ENCODE data around the gene OSBPL6. TPM values are rescaled to one million over a fixed set of nuclear protein-coding genes. Genes with fewer than 3 reads are reported as not detected.
"Not testable (repeated sequence)": the region's sequence is repeated elsewhere in the genome, so short reads cannot be mapped to it uniquely, and the experiment has no call there.

OSBPL6 gene
- total and polyA plus RNA-seq, 3 experiments from 2014 or later, result 0.33 to 1.6 (median 1.2) TPM

- Mint-ChIP-seq H3K27ac (peak overlapping the region in 1 of 8 donors; percentile 18), H3K4me3 (no peak overlapping the region), H3K27me3 (peaks cover 16 to 56% of the 10 kb centered on the region in 2 donors), H3K4me1 (no peaks in the 10 kb centered on the region), H3K36me3 (no peaks in the 10 kb centered on the region), H3K9me3 (no peaks in the 10 kb centered on the region)
- H3K27me3 ChIP-seq (ENCODE audit: insufficient read depth, low read length, poor library complexity, severe bottlenecking), result no peaks in the 10 kb centered on the region
- H3K4me1 ChIP-seq (ENCODE audit: insufficient read depth, low read length), result no peaks in the 10 kb centered on the region
- ChIA-PET CTCF (interaction anchor here (1.6 kb wide), 1 partner anchor 14 kb away, joined by 3 read pairs; no protein-coding TSS in a partner anchor), POLR2A (no interaction called here)
- H3K36me3 ChIP-seq (ENCODE audit: insufficient read depth, low read length), result no peaks in the 10 kb centered on the region
- no peak overlapping the region for H3K27ac ChIP-seq (ENCODE audit: low read depth, low read length)
- no peak for DNase-seq
- no peaks in the 10 kb centered on the region for H3K9me3 ChIP-seq (ENCODE audit: low read length)
- no peak overlapping the region for H3K4me3 ChIP-seq (ENCODE audit: low read length)
Observed at GRCh38 chr2:178322068-178322467, 127.8 kb downstream of the OSBPL6 start.

DNA sequence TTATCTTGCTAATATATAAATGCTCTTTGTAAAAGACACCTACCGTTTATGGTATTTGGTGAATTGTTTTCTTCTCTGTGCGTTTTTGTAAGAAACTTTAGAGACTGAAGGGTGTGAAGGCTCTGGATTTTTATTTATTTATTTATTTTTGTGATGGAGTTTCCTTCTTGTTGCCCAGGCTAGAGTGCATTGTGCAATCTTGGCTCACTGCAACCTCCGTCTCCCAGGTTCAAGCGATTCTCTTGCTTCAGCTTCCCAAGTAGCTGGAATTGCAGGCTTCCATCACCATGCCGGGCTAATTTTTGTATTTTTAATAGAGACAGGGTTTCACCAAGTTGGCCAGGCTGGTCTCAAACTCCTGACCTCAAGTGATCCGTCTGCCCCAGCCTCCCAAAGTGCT is 129.0 kb downstream of the OSBPL6 start:
- H3K27ac Mint-ChIP-seq; H3K4me3 ChIP-seq (ENCODE audit: low read length); CTCF ChIA-PET; H3K4me3 Mint-ChIP-seq; H3K4me1 ChIP-seq (ENCODE audit: insufficient read depth, low read length); H3K27ac ChIP-seq (ENCODE audit: low read depth, low read length); H3K9me3 Mint-ChIP-seq; H3K4me1 Mint-ChIP-seq; H3K27me3 ChIP-seq (ENCODE audit: insufficient read depth, low read length, poor library complexity, severe bottlenecking); DNase-seq; H3K36me3 ChIP-seq (ENCODE audit: insufficient read depth, low read length); POLR2A ChIA-PET; H3K9me3 ChIP-seq (ENCODE audit: low read length); H3K36me3 Mint-ChIP-seq: not testable (repeated sequence)
- H3K27me3 Mint-ChIP-seq, result peaks cover 16 to 53% of the 10 kb centered on the region in 2 donors

DNA sequence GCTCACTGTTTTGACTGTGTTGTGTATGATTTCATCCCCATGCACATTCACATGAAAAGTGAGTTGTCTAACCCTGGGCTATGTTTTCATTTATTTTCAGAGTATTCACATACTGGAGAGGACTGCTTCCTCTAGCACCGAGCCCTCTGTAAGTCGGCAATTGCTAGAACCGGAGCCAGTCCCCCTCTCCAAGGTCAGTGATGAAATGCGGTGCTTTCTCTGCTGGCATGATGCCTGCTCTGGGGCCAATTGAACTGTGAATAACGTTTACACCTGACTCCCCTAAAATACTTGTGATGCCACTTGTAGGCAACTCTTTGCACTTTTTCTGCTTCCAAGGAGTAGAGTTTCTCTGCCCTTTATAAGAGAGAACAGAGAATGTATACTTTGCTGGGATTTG is 129.8 kb downstream of the OSBPL6 start:
- Mint-ChIP-seq H3K4me3 (no peak overlapping the region), H3K27me3 (peaks cover 12 to 53% of the 10 kb centered on the region in 2 donors), H3K9me3 (no peaks in the 10 kb centered on the region), H3K36me3 (no peaks in the 10 kb centered on the region), H3K4me1 (no peaks in the 10 kb centered on the region), H3K27ac (no peak overlapping the region)
- no peaks in the 10 kb centered on the region for H3K27me3 ChIP-seq (ENCODE audit: insufficient read depth, low read length, poor library complexity, severe bottlenecking)
- ChIA-PET POLR2A (no interaction called here), CTCF (interaction anchor here (1.3 kb wide), 1 partner anchor 9 kb away, joined by 3 read pairs; no protein-coding TSS in a partner anchor)
- DNase-seq, result no peak
- no peaks in the 10 kb centered on the region for H3K4me1 ChIP-seq (ENCODE audit: insufficient read depth, low read length)
- H3K27ac ChIP-seq (ENCODE audit: low read depth, low read length), result no peak overlapping the region
- no peaks in the 10 kb centered on the region for H3K9me3 ChIP-seq (ENCODE audit: low read length)
- no peaks in the 10 kb centered on the region for H3K36me3 ChIP-seq (ENCODE audit: insufficient read depth, low read length)
- no peak overlapping the region for H3K4me3 ChIP-seq (ENCODE audit: low read length)

DNA sequence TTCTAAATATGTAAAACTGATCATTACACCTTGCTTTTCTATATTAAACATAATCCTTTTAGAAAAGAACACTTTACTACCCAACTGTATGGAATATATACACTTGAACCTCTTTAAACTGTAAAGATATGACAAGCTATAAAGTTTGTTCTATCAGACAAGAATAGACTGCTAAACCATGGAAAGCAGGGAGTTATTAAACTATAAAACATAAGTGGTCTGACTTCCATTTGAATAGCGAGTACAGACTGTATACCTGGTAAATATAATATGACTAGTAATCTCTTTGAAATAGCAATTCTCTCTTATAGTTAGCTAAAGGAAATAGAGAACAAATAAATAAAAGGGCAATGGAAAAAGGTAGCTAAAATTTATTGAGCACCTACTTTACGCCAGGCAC is 131.0 kb downstream of the OSBPL6 start:
- ChIA-PET POLR2A (no interaction called here), CTCF (interaction anchor here (1.3 kb wide), 1 partner anchor 8 kb away, joined by 3 read pairs; no protein-coding TSS in a partner anchor)
- H3K27ac ChIP-seq (ENCODE audit: low read depth, low read length), result no peak overlapping the region
- H3K36me3 ChIP-seq (ENCODE audit: insufficient read depth, low read length), result no peaks in the 10 kb centered on the region
- Mint-ChIP-seq H3K27ac (no peak overlapping the region), H3K9me3 (no peaks in the 10 kb centered on the region), H3K4me1 (no peaks in the 10 kb centered on the region), H3K36me3 (no peaks in the 10 kb centered on the region), H3K4me3 (no peak overlapping the region), H3K27me3 (peaks cover 12 to 52% of the 10 kb centered on the region in 2 donors)
- H3K4me3 ChIP-seq (ENCODE audit: low read length), result no peak overlapping the region
- no peaks in the 10 kb centered on the region for H3K9me3 ChIP-seq (ENCODE audit: low read length)
- H3K4me1 ChIP-seq (ENCODE audit: insufficient read depth, low read length), result no peaks in the 10 kb centered on the region
- H3K27me3 ChIP-seq (ENCODE audit: insufficient read depth, low read length, poor library complexity, severe bottlenecking), result no peaks in the 10 kb centered on the region
- no peak for DNase-seq

- DNase-seq, result no peak
- H3K4me1 ChIP-seq (ENCODE audit: insufficient read depth, low read length), result no peaks in the 10 kb centered on the region
- H3K36me3 Mint-ChIP-seq, result no peaks in the 10 kb centered on the region
- no peak overlapping the region for H3K27ac Mint-ChIP-seq
- H3K4me1 Mint-ChIP-seq, result no peaks in the 10 kb centered on the region
- no peaks in the 10 kb centered on the region for H3K36me3 ChIP-seq (ENCODE audit: insufficient read depth, low read length)
- H3K4me3 ChIP-seq (ENCODE audit: low read length), result no peak overlapping the region
- no peak overlapping the region for H3K27ac ChIP-seq (ENCODE audit: low read depth, low read length)
- H3K27me3 Mint-ChIP-seq, result peaks cover 7 to 49% of the 10 kb centered on the region in 2 donors
- POLR2A ChIA-PET, result no interaction called here
- no peaks in the 10 kb centered on the region for H3K9me3 ChIP-seq (ENCODE audit: low read length)
- CTCF ChIA-PET, result no interaction called here
- no peak overlapping the region for H3K4me3 Mint-ChIP-seq
- H3K27me3 ChIP-seq (ENCODE audit: insufficient read depth, low read length, poor library complexity, severe bottlenecking), result no peaks in the 10 kb centered on the region
- H3K9me3 Mint-ChIP-seq, result no peaks in the 10 kb centered on the region
Observed at GRCh38 chr2:178327516-178327915, 133.2 kb downstream of the OSBPL6 start.

DNA sequence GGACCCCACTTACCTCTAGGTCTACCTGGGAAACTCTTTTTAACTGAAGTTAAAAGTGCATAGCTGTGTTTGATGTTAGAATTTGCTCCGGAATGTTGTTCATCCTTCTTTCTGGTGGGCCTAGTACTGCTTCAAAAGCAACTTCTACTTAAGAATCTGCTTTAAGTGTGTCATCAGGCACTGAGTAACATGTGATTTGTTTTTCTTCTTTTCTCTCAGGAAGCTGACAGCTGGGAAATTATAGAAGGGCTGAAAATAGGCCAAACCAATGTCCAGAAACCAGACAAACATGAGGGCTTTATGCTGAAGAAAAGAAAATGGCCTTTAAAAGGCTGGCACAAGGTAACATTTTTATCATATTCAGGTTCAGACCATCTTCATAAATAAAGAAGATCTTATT is 133.7 kb downstream of the OSBPL6 start:
- ChIA-PET POLR2A (no interaction called here), CTCF (no interaction called here)
- H3K27ac Mint-ChIP-seq, result no peak overlapping the region
- no peak overlapping the region for H3K27ac ChIP-seq (ENCODE audit: low read depth, low read length)
- DNase-seq, result no peak
- no peak overlapping the region for H3K4me3 ChIP-seq (ENCODE audit: low read length)
- H3K27me3 Mint-ChIP-seq, result peaks cover 7 to 49% of the 10 kb centered on the region in 2 donors
- H3K27me3 ChIP-seq (ENCODE audit: insufficient read depth, low read length, poor library complexity, severe bottlenecking), result no peaks in the 10 kb centered on the region
- H3K9me3 ChIP-seq (ENCODE audit: low read length), result no peaks in the 10 kb centered on the region
- no peaks in the 10 kb centered on the region for H3K36me3 ChIP-seq (ENCODE audit: insufficient read depth, low read length)
- H3K9me3 Mint-ChIP-seq, result no peaks in the 10 kb centered on the region
- no peaks in the 10 kb centered on the region for H3K4me1 Mint-ChIP-seq
- no peaks in the 10 kb centered on the region for H3K4me1 ChIP-seq (ENCODE audit: insufficient read depth, low read length)
- H3K4me3 Mint-ChIP-seq, result no peak overlapping the region
- no peaks in the 10 kb centered on the region for H3K36me3 Mint-ChIP-seq

- no peak overlapping the region for H3K4me3 ChIP-seq (ENCODE audit: low read length)
- H3K27me3 ChIP-seq (ENCODE audit: insufficient read depth, low read length, poor library complexity, severe bottlenecking), result no peaks in the 10 kb centered on the region
- no peak for DNase-seq
- ChIA-PET CTCF (no interaction called here), POLR2A (no interaction called here)
- H3K27ac ChIP-seq (ENCODE audit: low read depth, low read length), result no peak overlapping the region
- peaks cover 3 to 34% of the 10 kb centered on the region in 2 donors for H3K27me3 Mint-ChIP-seq
- no peaks in the 10 kb centered on the region for H3K4me1 ChIP-seq (ENCODE audit: insufficient read depth, low read length)
- H3K36me3 Mint-ChIP-seq, result no peaks in the 10 kb centered on the region
- H3K36me3 ChIP-seq (ENCODE audit: insufficient read depth, low read length), result no peaks in the 10 kb centered on the region
- H3K27ac Mint-ChIP-seq, result no peak overlapping the region
- H3K4me1 Mint-ChIP-seq, result no peaks in the 10 kb centered on the region
- H3K9me3 Mint-ChIP-seq, result no peaks in the 10 kb centered on the region
- no peaks in the 10 kb centered on the region for H3K9me3 ChIP-seq (ENCODE audit: low read length)
- no peak overlapping the region for H3K4me3 Mint-ChIP-seq
Observed at GRCh38 chr2:178330175-178331017, 136.1 kb downstream of the OSBPL6 start.

DNA sequence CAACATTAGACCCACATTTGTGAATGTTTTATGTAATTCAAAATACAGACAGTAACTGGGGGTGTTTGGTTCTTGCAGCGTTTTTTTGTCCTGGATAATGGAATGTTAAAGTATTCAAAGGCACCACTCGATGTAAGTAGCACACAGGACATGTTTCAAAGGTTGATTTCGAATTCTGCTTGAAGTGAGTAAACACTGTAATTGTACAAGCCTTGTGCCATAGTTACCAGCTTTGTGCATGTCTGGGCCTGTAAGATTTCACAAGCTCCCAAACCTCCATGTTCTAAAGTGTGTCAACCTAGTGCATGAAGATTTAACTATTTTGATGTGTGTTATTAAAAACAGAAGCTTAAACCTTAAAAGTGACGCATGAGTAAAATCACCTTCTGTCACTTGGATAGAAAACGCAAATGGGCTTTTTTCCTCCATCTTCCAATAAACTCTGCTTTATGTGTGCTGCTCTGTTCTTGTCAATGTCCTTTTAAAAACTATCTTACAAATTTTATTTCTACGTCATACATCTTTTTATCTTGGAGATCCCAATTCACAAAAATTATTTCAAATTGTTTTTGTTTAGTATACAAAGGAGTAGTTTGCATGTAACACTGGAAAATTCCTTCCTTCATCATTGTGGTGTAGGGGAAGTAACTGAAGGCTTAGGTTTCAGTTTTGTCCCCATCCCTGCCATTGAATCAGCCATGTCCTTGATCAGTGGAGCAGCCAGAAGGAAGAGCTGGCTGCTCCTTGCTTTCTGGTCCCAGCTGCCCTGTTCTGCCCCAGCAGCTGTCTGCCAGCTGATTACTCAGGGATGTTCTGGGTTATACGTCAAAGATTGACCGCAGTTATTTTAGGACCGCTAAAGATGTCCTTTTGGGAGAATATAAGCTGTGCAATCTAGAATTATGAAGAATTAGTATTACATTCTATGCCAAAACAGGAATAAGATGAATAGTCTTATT is 137.4 kb downstream of the OSBPL6 start:
- ChIA-PET CTCF (no interaction called here), POLR2A (no interaction called here)
- H3K27ac Mint-ChIP-seq, result no peak overlapping the region
- H3K4me1 ChIP-seq (ENCODE audit: insufficient read depth, low read length), result no peaks in the 10 kb centered on the region
- H3K27ac ChIP-seq (ENCODE audit: low read depth, low read length), result no peak overlapping the region
- DNase-seq, result no peak
- H3K27me3 Mint-ChIP-seq, result peaks cover 1 to 31% of the 10 kb centered on the region in 2 donors
- no peaks in the 10 kb centered on the region for H3K4me1 Mint-ChIP-seq
- H3K36me3 ChIP-seq (ENCODE audit: insufficient read depth, low read length), result no peaks in the 10 kb centered on the region
- H3K9me3 Mint-ChIP-seq, result no peaks in the 10 kb centered on the region
- no peak overlapping the region for H3K4me3 Mint-ChIP-seq
- no peak overlapping the region for H3K4me3 ChIP-seq (ENCODE audit: low read length)
- no peaks in the 10 kb centered on the region for H3K27me3 ChIP-seq (ENCODE audit: insufficient read depth, low read length, poor library complexity, severe bottlenecking)
- H3K9me3 ChIP-seq (ENCODE audit: low read length), result no peaks in the 10 kb centered on the region
- no peaks in the 10 kb centered on the region for H3K36me3 Mint-ChIP-seq
